ENCODE results near the gene ABCA1.
"Not testable (repeated sequence)": the region's sequence is repeated elsewhere in the genome, so short reads cannot be mapped to it uniquely, and the experiment has no call there.

Gene ABCA1

GRCh38 chr9:104787306-104788015 is 140.5 kb downstream of the ABCA1 start:
- no peak for DNase-seq

GRCh38 chr9:104786293-104786692 is 141.7 kb downstream of the ABCA1 start:
- no peak for DNase-seq

- DNase-seq: no peak
These were observed 143.9 kb downstream of the ABCA1 start for GRCh38 chr9:104784098-104784497.

- no peak for DNase-seq
These were observed 144.4 kb downstream of the ABCA1 start for GRCh38 chr9:104783588-104783987.

GRCh38 chr9:104780796-104781395 is 147.1 kb downstream of the ABCA1 start:
- DNase-seq: peak; percentile 5

GRCh38 chr9:104779946-104780535 is 147.9 kb downstream of the ABCA1 start:
- no peak for DNase-seq

- DNase-seq: peak; percentile 29
These were observed 148.6 kb downstream of the ABCA1 start for GRCh38 chr9:104779334-104779733.

GRCh38 chr9:104778802-104779201 is 149.2 kb downstream of the ABCA1 start:
- no peak for DNase-seq

GRCh38 chr9:104776797-104777196 is 151.2 kb downstream of the ABCA1 start:
- no peak for DNase-seq

- no peak for DNase-seq
These were observed 152.0 kb downstream of the ABCA1 start for GRCh38 chr9:104775976-104776375.

GRCh38 chr9:104775574-104775936 is 152.4 kb downstream of the ABCA1 start:
- DNase-seq: no peak

- DNase-seq: no peak
These were observed 153.0 kb downstream of the ABCA1 start for GRCh38 chr9:104774831-104775573.

- DNase-seq: no peak
These were observed 153.8 kb downstream of the ABCA1 start for GRCh38 chr9:104774132-104774531.

- DNase-seq: no peak
These were observed 155.0 kb downstream of the ABCA1 start for GRCh38 chr9:104772714-104773510.

- DNase-seq: no peak
These were observed 158.3 kb downstream of the ABCA1 start for GRCh38 chr9:104769655-104770054.

GRCh38 chr9:104769029-104769428 is 158.9 kb downstream of the ABCA1 start:
- DNase-seq: not testable (repeated sequence)

GRCh38 chr9:104767507-104767906 is 160.4 kb downstream of the ABCA1 start:
- DNase-seq: no peak

GRCh38 chr9:104766025-104766424 is 161.9 kb downstream of the ABCA1 start:
- DNase-seq: no peak

GRCh38 chr9:104765138-104765537 is 162.8 kb downstream of the ABCA1 start:
- no peak for DNase-seq

- no peak for DNase-seq
These were observed 169.0 kb downstream of the ABCA1 start for GRCh38 chr9:104758974-104759373.

- DNase-seq: no peak
These were observed 177.7 kb downstream of the ABCA1 start for GRCh38 chr9:104750185-104750767.

GRCh38 chr9:104748359-104749031 is 179.5 kb downstream of the ABCA1 start:
- DNase-seq: no peak

Measured in NCI-H1105 (cell line).